Activated CD4-positive, alpha-beta T cell treated with anti-CD3 and anti-CD28 coated beads for 24 hours (primary cell): ENCODE results near the gene MEGF11.
"Not testable (repeated sequence)": the region's sequence is repeated elsewhere in the genome, so short reads cannot be mapped to it uniquely, and the experiment has no call there.

Experiments used
- DNase-seq, 2 donors: peaks; one replicate each; pipeline ENCODE4 v3.0.0-alpha.2; 2020; ENCODE audit warnings: low read depth in 2 of 2

The MEGF11 gene

DNA sequence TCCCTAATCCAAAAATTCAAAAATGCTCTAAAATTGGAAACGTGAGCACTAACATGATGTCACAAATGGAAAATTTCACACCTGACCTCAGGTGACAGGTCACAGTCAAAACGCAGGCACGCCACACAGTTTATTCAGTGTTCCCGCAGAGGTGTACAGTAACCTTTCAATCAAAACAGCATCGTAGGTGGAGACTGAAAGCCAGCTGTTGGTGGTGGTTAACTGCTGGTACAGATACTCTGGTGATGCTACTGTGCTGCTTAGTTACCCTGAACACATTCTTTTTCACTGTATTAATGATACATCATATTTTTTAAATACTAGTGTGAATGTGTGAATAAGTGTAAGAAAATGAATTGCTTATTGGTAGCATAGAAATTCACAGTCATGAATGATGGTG, 360.5 kb downstream of the MEGF11 start:
- DNase-seq: no peak

DNA sequence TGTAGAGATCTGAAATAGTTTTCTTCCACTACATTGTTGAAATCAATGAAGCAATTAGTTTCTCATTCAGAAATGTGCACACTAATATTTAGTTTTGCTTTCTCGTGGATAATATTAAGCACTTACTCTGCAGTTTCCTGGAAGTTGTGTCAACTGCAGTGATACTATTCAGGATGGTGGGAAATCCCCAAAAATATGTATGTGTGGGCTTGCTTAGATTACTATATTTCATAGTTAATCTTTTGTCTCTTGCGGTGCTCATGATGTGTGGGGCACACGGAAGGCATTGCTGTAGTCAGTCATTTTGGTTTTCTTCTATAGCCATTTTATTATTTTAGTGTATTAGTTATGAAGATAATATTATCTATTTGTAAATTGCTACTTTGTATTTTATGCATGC, 364.6 kb downstream of the MEGF11 start:
- no peak for DNase-seq

DNA sequence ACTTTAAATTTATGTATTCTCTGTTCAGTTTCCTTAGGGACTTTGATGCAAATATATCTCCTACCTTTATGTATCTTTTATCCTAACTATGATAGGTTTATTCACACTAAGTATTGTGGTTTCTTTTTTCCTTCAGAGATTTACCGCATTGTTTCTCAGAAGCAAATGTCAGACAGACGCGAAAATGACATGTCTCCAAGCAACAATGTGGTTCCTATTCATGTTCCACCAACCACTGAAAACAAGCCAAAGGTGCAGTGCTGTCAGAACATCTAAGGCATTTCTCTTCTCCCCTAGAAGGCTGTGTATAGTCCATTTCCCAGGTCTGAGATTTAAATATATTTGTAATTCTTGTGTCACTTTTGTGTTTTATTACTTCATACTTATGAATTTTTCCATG, 366.0 kb downstream of the MEGF11 start:
- DNase-seq: peak in 1 of 2 donors; percentile 33

DNA sequence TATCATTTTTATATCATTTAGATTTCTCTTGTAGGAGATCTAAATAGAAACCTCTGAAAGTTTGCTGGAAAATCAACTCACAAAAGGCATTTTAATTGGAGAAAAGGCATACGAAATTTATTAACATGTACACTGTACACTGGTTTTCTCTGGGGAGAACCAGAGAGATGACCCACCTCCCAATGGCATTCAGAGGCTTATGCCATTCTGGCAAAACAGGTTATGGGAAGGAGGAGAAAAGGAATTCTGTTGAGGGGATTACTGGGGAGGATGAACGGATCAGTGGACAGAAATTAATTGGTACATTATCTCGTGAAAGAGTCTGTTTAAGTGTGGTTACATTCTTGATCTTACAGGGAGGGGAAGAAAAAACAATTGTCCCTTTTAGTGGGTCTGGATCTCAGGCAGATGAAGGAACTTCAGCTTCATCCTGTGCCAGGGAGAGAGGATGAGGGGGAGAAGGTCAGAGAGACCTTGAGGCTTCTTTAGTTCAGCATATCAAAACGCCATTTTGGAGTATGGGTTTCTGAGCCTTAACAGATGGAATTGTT, 367.8 kb downstream of the MEGF11 start:
- no peak for DNase-seq

DNA sequence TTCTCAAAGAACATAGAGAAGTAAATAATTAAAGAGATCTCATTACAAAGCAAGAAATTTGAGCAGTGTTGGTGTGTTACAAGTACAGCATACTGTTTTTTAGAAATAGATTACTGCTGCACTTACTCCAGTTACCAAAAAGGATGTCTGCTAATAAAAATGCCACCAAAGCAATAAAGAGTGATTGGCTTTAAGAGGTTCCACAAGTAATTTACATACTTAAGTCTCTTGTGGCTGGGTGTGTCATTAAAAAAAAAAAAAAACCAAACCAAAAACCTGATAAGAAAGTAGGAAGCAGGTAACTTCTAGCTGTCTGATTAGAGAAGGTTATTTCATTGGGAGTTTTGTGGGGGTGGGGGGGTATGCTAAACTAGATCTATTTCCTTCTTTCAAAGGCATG, 369.0 kb downstream of the MEGF11 start:
- DNase-seq: no peak

DNA sequence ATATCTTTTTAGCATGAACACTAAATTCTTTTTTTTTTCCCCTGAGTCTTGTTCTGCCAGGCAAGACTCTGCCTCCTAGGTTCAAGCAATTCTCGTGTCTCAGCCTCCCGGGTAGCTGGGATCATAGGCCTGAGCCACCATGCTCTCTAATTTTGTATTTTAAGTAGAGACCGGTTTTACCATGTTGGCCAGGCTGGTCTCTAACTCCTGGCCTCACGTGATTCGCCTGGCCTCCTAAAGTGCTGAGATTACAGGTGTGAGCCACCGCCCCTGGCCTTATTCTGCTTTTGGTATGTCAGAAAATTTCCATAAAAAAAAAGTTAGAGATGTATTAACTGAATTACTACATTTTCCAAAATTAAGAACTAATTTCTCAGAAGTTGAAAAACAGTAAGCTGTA, 370.0 kb downstream of the MEGF11 start:
- DNase-seq: no peak

DNA sequence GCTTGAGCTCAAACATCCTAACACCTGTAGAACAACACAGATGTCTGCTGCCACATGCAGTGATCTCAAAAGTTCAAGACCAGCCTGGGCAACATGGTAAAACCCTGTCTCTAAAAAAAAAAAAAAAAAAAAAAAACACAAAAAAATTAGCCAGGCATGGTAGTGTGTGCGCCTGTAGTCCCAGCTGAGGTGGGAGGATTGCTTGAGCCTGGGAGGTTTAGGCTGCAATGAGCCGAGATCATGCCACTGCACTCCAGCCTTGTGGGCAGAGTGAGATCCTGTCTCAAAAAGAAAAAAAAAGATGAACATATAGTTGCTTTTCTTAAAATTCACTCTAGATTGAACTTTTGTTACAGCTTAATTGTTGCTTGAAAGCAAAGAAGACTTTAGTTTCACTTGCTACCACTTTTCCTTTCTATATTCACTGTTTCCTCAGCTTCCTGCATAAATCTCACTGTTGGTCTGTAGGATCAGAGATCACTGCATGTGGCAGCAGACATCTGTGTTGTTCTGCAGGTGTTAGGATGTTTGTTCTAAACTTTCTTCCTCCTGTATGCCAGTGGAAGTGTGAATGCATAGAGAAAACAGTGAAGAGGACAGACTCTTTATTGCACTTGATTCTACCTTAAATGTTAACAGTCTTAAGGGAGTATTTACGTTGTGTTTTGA, 371.6 kb downstream of the MEGF11 start:
- no peak for DNase-seq

DNA sequence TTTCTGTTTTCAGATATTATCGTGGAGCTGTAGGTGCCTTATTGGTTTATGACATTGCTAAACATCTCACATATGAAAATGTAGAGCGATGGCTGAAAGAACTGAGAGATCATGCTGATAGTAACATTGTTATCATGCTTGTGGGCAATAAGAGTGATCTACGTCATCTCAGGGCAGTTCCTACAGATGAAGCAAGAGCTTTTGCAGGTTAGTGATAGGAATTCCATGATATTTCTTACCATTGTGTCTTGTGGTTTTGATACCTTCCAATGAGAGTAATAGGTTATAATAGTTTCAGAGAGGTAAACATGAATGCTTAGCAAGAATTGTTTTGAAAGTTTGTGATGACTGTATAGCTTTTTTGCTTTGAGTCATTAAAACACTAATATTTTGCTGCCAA, 375.8 kb downstream of the MEGF11 start:
- DNase-seq: no peak

DNA sequence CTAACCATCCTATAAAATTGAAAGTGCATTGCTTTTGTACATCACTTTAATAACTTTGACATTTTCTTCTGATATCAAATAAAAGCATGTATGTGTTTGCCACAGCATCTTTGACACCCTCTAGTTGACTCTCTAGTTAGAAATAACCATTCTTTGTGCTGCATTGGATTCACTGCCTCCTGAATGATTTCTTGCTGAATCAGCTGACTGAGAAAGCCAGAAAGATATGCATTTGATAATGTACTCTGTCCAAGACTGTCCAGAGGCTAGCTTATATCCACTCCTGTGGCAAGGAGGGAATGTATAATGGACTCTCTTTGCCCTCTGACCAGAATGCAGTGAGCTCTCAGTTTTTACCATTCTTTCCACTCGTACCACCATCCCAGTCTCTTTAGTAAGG, 378.1 kb downstream of the MEGF11 start:
- DNase-seq: no peak

DNA sequence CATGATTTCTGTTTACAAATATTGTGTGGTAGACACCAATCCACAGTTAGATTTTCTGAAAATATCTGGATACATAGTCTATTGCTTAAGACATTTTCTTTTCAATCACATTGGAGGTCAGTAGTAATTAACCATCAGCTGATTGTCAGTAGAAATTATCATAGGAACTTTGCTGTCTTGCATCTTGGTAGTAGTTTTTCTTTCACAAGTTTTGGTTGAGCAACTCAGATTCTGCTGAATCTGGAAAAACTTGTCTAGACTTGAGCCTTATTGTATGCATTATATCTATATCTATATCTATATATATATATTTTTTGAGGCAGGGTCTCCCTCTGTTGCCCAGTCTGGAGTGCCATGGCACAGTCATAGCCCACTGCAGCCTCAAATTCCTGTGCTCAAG, 380.3 kb downstream of the MEGF11 start:
- no peak for DNase-seq

DNA sequence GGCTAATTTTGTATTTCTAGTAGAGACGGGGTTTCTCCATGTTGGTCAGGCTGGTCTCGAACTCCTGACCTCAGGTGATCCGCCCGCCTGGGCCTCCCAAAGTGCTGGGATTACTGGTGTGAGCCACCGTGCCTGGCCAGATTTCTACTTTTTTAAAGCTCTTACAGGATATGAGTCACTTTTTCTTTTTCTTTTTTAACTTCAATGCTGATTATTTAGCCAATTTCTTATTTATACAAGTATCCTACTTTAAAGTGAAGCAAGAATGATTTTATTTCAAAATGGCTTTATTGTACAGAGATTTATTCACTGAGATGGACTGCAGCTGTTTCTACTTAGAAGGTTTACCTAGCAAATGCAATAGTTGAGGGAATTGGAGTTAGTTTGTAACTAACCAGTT, 381.0 kb downstream of the MEGF11 start:
- DNase-seq: not testable (repeated sequence)

DNA sequence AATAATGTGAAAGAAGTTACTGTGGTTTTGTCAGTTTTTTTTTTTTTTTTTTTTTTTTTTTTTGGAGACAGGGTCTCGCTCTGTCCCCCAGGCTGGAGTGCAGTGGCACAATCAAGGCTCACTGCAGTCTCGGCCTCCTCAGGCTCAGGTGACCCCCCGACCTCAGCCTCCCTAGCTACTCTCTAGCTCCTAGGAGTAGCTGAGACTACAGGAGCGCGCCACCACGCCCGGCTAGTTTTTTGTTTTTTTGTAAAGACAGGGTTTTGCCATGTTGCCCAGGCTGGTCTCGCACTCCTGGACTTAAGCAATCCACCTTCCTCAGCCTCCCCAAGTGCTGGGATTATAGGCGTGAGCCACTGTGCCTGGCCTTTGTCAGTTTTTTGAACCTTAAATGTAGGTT, 381.7 kb downstream of the MEGF11 start:
- not testable (repeated sequence) for DNase-seq

DNA sequence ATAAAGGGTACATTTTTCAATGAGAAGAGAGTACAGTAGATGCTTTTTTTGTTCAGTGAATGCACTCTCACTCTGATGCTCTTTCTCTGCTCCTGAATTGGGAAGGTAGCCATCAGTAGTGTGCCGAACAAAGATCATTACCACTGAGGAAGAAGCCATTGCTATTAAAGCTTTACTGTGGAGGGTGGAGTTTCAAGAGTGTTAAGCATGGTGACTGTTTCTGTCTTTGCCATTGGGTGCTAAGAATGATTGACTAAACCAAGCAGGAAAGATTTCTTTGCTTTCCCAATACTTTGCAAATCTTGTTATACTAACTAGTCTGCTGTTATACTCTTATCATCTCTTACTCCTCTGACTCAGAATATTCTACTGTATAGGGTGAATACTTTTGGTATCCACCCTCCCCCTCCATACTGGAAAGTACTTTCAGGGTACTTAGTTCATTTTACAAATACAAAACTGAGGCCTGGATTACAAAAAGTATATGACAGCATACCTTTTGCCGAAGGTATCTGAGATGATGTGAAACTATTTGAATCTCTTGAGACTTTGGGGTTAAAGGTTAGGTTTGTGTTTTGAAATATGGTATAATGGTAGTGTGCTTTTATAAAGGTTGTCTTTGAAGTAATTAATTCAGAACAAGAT, 382.5 kb downstream of the MEGF11 start:
- DNase-seq: no peak

DNA sequence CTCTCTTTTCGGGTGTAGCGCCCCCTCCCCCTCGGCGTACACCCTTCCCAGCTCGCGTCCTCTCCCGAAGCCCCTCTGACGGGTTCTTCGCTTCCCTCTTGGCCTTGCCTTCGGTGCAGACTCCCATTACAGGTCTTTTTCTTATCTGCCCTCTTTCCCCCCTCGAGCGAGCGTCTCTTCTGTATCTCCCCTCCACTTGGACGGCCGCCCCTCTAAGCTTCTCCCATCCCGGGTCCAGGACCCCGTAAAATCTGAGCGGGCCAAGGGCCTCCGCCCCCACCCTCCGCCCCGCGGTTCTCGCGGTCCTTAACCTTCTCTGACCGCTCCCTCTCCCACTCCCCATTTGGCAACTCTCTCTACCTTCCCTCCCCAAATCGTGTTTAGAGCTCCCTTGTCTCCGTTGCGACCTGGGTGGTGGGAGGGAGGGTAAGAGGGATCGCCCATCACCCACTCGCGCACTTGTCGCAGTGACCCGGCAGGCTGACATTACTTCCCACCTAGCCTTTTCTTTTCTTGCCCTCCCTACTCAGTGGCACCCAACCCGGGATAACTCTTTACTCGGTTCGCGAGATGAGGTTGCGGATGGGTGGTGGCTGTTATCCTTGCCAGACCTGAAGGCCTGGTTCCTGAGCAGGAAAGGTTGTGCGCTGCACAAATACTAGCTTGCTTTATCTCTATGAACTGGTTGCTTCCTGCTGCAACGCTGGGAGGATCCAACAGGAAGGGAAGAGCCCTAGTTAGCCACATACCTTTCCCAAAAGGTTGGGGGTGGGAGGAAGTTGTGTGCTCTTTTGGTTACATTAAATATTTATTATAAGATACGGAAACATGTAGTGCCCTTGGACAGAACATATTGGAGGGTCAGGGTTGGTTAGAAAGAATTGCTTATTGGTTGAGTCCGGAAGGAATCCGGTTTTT, 383.3 kb downstream of the MEGF11 start:
- DNase-seq: no peak

DNA sequence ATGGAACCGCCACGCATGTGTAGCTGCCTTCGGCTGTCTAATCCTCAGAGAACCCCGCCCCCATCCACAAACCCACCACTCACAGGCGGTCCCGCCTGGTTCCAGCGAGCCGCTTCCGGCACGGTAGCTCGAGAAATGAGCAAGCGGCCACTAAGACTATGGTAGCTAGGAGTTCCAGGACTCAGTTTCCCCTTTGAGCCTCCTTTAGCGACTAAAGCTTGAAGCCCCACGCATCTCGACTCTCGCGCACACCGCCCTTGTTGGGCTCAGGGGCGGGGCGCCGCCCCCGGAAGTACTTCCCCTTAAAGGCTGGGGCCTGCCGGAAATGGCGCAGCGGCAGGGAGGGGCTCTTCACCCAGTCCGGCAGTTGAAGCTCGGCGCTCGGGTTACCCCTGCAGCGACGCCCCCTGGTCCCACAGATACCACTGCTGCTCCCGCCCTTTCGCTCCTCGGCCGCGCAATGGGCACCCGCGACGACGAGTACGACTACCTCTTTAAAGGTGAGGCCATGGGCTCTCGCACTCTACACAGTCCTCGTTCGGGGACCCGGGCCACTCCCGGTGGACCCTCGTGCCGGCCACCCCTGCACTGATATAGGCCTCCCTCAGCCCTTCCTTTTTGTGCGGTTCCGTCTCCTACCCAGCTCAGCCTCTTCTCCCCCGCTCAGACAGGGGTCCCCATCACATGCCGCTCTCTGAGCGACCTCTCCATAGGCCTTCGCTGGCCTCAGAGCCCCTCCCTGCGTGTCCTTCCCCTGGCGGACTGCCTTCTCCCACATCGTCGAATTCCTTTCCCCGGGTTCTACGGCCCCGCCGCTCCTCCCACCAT, 384.2 kb downstream of the MEGF11 start, which contains the start of gene RAB11A:
RAB11A (plus strand) TSS at position 366 of the 828 bp plus-strand sequence; CDS start at position 461, 95 bp downstream.
- DNase-seq: peak; percentile 88 to 92

DNA sequence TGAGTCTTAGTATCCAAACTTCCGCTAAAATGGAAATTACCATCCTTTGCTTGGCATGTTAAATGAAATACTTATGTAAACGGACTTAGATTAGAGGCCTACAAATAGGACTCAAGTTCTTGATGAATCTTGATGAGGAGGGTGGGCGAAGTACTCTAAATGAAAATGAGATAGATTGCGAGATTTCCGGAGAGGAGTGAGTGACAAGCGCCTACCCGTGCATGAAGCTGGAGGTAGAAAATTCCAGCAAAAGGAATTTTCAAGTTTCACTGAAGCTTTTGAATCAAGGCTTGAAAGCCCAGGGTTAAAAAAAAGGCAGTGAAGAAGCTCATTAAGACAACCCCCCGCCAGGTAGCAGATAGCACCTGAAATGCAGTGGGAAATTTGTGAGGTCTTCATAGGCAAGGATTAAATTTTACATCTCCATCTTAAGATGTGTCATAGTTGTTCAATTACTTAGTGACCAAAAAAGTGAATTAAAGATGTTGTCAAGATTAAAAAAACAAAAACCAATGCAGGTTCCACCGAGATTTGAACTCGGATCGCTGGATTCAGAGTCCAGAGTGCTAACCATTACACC, 384.9 kb downstream of the MEGF11 start:
- DNase-seq: no peak

DNA sequence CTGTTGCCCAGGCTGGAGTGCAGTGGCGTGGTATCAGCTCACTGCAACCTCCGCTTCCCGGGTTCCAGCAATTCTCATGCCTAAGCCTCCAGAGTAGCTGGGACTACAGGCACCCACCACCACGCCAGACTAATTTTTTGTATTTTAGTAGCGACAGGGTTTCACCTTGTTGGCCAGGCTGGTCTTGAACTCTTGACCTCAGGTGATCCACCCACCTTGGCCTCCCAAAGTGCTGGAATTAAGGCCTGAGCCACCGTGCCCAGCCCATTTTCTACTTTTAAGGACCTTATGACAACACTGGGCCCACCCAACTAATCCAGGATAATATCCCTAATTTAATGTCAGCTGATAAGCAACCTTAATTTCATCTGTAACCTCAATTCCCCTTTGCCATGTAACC, 385.6 kb downstream of the MEGF11 start:
- not testable (repeated sequence) for DNase-seq

DNA sequence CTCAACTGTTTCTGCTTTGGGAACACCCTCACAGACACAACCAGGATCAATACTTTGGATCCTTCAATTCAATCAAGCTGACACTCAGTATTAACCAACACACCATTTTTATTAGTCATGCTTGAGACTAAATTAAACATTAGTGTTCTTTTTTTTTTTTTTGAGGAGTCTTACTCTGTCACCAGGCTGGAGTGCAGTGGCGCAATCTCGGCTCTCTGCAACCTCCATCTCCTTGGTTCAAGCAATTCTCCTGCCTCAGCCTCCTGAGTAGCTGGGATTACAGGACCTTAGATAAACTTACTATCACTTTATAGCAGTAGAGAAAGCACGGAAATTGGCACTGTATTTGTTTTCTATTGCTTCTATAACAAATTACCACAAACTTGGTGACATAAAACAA, 386.3 kb downstream of the MEGF11 start:
- DNase-seq: no peak

DNA sequence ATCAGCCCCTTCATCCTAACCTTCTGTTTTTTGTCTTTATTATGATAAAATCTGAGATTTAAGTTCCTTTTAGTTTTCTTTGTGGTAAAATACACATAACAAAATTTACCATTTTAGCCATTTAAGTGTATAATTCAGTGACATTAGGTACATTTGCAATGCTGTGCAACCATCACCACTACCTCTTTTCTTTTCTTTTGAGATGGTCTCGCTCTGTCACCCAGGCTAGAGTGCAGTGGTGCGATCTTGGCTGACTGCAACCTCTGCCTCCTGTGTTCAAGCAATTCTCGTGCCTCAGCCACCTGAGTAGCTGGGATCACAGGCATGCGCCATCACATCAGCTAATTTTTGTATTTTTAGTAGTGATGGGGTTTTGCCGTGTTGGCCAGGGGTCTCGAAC, 390.4 kb downstream of the MEGF11 start:
- no peak for DNase-seq

DNA sequence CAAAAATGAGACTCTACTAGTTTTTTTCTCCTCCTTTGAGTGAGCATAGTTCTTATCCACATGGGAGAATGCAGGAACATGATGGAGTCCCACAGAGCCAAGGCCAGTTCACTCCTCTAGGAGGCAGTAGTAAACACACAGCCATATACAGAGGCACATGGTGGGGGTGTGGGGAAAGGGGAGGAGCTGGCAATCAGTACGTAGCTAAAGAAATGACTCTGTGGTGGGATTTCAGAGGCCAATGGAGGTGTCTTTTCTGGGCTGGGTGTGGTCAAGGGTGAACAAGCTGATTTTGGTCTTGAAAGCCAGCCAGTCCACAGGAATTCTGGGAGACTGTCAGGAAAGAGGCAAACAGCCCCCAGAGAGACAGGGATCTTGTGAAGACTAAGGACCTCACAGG, 390.9 kb downstream of the MEGF11 start:
- DNase-seq: peak; percentile 42 to 55
